ENCODE data around the gene REEP1. TPM values are rescaled to one million over a fixed set of nuclear protein-coding genes. Genes with fewer than 3 reads are reported as not detected.

Gene REEP1
- total RNA-seq, 6 donors from 2014 or later, result 4.1 to 10.4 (median 7.5) TPM

GRCh38 chr2:86330001-86330400 lies 7.4 kb downstream of the REEP1 start:
- no peaks in the 10 kb centered on the region for H3K36me3 ChIP-seq
- H3K4me1 ChIP-seq, result no peaks in the 10 kb centered on the region
- H3K27me3 ChIP-seq, result no peaks in the 10 kb centered on the region
- no peak for DNase-seq
- WGBS, 2 donors, result 87 to 88% methylated on average over 2 of the region's 2 CpGs
- no peak for ATAC-seq (ENCODE audit: low FRiP score in 2 of 2)
- H3K27ac ChIP-seq, result no peak overlapping the region
- TF ChIP-seq EP300 (IDR thresholded peaks at IDR 0.05) (no peak), POLR2A (IDR thresholded peaks at IDR 0.05) (no peak), CTCF (IDR thresholded peaks at IDR 0.05) (no peak), POLR2AphosphoS5 (IDR thresholded peaks at IDR 0.05) (no peak)
- H3K4me3 ChIP-seq, result no peak overlapping the region
- no peaks in the 10 kb centered on the region for H3K9me3 ChIP-seq

- 85 to 94% methylated on average over 9 of the region's 9 CpGs for WGBS, 2 donors
- TF ChIP-seq CTCF (IDR thresholded peaks at IDR 0.05) (no peak), POLR2A (IDR thresholded peaks at IDR 0.05) (no peak), EP300 (IDR thresholded peaks at IDR 0.05) (no peak), POLR2AphosphoS5 (IDR thresholded peaks at IDR 0.05) (no peak)
- no peaks in the 10 kb centered on the region for H3K4me1 ChIP-seq
- no peaks in the 10 kb centered on the region for H3K36me3 ChIP-seq
- no peaks in the 10 kb centered on the region for H3K27me3 ChIP-seq
- no peak overlapping the region for H3K4me3 ChIP-seq
- no peaks in the 10 kb centered on the region for H3K9me3 ChIP-seq
- DNase-seq, result no peak
- no peak for ATAC-seq (ENCODE audit: low FRiP score in 2 of 2)
- H3K27ac ChIP-seq, result no peak overlapping the region
Observed at GRCh38 chr2:86323273-86324021, 14.0 kb downstream of the REEP1 start.

GRCh38 chr2:86319700-86320580 lies 17.5 kb downstream of the REEP1 start:
- no peaks in the 10 kb centered on the region for H3K36me3 ChIP-seq
- no peaks in the 10 kb centered on the region for H3K27me3 ChIP-seq
- H3K4me1 ChIP-seq, result no peaks in the 10 kb centered on the region
- ATAC-seq (ENCODE audit: low FRiP score in 2 of 2) (no peak), DNase-seq (no peak)
- 81 to 82% methylated on average over 8 of the region's 8 CpGs for WGBS, 2 donors
- no peaks in the 10 kb centered on the region for H3K9me3 ChIP-seq
- TF ChIP-seq EP300 (IDR thresholded peaks at IDR 0.05) (no peak), POLR2A (IDR thresholded peaks at IDR 0.05) (no peak), POLR2AphosphoS5 (IDR thresholded peaks at IDR 0.05) (no peak), CTCF (IDR thresholded peaks at IDR 0.05) (no peak)
- H3K4me3 ChIP-seq, result no peak overlapping the region
- H3K27ac ChIP-seq, result no peak overlapping the region

GRCh38 chr2:86315084-86315483 lies 22.3 kb downstream of the REEP1 start:
- Histone ChIP-seq H3K4me3 (no peak overlapping the region), H3K36me3 (no peaks in the 10 kb centered on the region), H3K27ac (no peak overlapping the region), H3K4me1 (no peaks in the 10 kb centered on the region), H3K27me3 (no peaks in the 10 kb centered on the region), H3K9me3 (no peaks in the 10 kb centered on the region)
- 85 to 87% methylated on average over 3 to 6 of the region's 6 CpGs for WGBS, 2 donors
- TF ChIP-seq POLR2AphosphoS5 (IDR thresholded peaks at IDR 0.05) (no peak), POLR2A (IDR thresholded peaks at IDR 0.05) (no peak), CTCF (IDR thresholded peaks at IDR 0.05) (no peak), EP300 (IDR thresholded peaks at IDR 0.05) (no peak)
- ATAC-seq (ENCODE audit: low FRiP score in 2 of 2) (no peak), DNase-seq (no peak)
